IPS-11a (cell line): ENCODE results near the gene AMDHD2.

ENCODE experiments used
- H3K4me3 ChIP-seq: one replicate; pipeline ENCODE4 v1.5.1; 2013; ENCODE audit warnings: low read depth, low read length, control low read depth

Gene AMDHD2

GRCh38 chr16:2515180-2515851, 4.9 kb upstream of the AMDHD2 start:
- H3K4me3 ChIP-seq: peak overlapping the region; percentile 77

- no peak overlapping the region for H3K4me3 ChIP-seq
Measured at GRCh38 chr16:2516391-2517240, 3.6 kb upstream of the AMDHD2 start.

DNA sequence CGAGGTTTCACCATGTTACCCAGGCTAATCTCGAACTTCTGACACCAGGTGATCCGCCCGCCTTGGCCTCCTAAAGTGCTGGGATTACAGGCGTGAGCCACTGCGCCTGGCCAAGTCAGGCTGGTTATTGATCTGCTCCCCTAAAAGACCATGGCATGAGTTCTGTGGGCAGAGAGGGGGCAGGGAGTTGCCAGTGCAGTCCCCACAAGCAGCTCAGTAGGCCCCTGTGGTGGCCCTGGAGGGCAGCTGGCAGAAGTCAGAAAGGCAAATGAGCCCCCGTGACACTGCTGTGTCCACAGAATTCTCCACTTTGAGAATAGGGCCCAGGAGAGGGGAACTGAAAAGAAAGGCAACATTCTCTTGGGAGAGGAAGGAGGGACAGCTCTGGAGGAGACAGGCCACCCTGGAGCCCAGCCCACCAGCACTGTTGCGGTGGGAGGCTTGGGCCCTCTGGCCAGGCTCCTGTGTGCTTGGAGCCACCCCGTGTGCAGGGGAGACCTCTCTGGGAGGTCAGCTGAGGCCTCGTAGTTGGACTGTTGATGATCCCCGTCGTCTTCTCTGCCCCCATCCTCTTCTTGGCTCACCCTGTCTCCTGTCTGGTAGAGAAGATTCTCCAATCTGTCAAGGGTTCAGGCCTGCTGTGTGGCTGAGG, 2.1 kb upstream of the AMDHD2 start:
- no peak overlapping the region for H3K4me3 ChIP-seq

DNA sequence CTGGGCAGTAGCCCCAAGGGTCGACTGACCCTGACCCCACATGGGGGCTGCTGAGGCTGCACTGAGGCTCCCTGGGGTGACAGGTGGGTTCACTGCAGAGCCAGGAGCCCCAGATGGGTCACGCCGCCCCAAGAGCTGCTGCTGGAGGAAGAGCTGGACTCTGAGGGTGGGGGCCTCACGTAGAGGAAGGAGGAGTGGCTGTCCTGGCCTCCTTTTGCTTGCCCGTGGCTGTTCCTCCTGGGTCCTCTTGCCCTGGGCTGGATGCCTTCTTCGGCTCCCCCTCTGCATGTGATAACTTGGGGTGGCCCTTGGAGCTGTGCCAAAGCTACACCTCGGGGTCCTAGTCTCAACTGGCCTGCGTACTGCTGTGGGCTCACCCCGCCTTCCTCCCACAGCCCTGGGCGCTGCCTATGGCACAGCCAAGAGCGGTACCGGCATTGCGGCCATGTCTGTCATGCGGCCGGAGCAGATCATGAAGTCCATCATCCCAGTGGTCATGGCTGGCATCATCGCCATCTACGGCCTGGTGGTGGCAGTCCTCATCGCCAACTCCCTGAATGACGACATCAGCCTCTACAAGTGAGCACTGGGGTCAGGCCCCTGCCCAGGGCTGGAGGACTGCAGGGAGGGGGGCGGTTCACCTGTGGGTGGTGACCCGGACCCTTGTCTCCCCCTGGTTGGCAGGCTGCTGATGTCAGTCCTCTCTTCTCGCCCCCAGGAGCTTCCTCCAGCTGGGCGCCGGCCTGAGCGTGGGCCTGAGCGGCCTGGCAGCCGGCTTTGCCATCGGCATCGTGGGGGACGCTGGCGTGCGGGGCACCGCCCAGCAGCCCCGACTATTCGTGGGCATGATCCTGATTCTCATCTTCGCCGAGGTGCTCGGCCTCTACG, 1.1 kb upstream of the AMDHD2 start:
- H3K4me3 ChIP-seq: no peak overlapping the region

DNA sequence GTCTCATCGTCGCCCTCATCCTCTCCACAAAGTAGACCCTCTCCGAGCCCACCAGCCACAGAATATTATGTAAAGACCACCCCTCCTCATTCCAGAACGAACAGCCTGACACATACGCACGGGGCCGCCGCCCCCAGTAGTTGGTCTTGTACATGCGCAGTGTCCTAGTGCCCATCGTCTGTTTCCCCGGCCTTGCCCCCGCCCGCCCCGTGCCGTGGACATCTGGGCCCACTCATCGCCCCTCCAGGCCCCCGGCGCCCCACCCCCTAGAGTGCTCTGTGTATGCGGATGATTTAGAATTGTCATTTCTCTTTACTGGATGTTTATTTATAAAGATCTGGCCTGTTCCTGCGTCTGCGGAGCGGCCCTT, 475 bp upstream of the AMDHD2 start:
- no peak overlapping the region for H3K4me3 ChIP-seq

- peak overlapping the region; percentile 61 for H3K4me3 ChIP-seq
Measured at GRCh38 chr16:2520784-2521531, 787 bp downstream of the AMDHD2 start.

DNA sequence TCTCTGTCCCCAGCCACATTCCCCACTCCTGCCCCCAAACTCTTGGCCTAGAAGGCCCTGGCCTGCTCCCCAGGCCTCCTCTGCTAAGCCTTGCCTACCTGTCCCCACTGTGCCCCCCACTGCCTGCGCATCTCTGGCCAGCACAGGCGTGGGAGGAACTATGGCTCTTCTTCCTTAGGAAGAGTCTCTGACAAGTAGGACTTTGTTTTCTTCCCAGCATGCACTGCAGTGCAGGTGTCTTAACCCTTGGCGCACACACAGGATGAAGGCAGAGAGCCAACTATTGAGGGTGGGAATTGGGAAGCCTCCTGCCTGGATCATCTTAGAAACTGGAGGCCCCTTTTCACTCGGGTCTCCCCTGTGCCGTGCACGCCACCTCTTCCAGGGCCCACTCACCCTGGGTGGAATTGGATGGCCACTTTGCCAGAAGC, 3.6 kb downstream of the AMDHD2 start:
- no peak overlapping the region for H3K4me3 ChIP-seq

GRCh38 chr16:2524339-2524938, 4.3 kb downstream of the AMDHD2 start:
- H3K4me3 ChIP-seq: no peak overlapping the region

- H3K4me3 ChIP-seq: no peak overlapping the region
Measured at GRCh38 chr16:2526135-2526534, 6.0 kb downstream of the AMDHD2 start.

DNA sequence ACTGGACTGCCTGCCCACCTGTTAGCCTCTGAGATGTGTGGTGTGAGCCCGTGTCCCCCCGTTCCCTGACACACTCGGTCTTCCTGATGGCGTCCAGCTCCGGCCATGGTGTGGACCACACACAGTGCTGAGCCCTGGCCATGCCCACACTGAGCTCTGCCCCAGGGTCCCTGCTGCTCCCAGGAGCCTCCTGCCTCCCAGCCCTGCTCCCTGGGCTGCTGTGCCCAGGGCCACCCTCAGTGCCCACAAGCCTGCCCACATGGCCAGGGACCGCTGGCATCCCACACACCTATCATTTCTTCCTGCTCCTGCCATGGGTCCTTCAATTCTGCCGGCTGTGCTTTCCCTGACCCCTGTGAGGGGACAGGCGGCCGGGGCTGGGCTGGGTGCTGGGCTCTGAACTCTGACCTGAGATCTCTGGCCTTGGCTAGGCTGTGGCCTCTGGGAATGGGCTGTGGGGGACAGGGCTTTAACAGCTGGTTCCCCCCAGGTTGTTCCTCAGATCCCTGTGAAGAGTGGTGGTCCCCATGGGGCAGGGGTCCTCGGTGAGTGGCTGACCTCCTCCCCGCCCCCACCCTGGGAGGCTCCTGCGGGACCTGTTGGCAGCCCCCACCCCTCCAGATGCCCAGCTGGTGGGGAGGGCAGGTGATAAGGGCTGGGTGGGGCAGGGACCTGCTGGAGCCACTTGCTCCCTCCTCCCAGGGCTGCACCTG, 7.1 kb downstream of the AMDHD2 start:
- no peak overlapping the region for H3K4me3 ChIP-seq

DNA sequence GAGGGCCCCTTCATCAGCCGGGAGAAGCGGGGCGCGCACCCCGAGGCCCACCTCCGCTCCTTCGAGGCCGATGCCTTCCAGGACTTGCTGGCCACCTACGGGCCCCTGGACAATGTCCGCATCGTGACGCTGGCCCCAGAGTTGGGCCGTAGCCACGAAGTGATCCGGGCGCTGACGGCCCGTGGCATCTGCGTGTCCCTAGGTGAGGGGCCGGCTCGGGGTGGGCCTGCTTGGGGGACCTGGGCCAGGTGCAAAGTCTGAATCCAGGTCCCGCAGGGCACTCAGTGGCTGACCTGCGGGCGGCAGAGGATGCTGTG, 7.6 kb downstream of the AMDHD2 start:
- no peak overlapping the region for H3K4me3 ChIP-seq

- H3K4me3 ChIP-seq: no peak overlapping the region
Measured at GRCh38 chr16:2528161-2529060, 8.2 kb downstream of the AMDHD2 start.

DNA sequence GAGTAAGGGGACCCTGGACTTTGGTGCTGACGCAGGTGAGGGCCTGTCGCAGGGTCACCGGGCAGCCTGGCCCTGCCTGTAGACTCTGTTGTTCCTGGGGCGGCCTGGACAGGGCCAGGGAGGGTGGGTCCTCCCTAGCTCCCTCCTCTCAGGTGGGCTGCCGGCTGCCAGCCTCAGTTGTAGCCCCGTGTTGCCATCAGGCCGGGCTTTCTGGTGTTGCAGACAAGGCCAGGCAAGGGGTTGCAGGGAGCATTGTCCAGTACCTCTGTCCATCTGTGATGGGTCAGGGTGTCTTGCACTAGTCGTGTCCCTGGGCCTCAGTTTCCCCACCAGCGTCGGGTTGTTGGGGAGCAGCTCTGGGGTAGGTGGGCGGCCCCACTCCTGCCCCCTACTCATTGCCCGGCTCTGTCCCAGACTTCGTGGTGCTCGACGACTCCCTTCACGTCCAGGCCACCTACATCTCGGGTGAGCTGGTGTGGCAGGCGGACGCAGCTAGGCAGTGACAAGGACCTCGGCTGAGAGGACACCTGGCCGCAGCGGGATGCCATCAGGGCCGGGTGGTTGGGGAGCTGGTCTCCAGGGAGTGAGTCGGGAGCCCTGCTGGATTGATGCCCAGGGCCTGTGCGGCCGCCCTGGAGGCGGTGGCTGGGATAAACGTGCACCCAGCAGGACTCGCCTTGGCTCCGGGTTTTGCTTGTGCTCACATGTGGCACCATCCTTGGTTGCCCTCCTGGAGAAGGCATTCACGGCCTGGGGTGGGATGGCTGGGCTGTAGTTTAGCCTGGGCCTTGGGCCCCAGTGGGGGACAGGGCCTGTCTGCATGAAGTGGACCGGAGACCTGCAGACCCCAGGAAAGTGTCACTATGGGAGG, 9.1 kb downstream of the AMDHD2 start:
- no peak overlapping the region for H3K4me3 ChIP-seq

- no peak overlapping the region for H3K4me3 ChIP-seq
Measured at GRCh38 chr16:2529961-2530628, 9.9 kb downstream of the AMDHD2 start.

DNA sequence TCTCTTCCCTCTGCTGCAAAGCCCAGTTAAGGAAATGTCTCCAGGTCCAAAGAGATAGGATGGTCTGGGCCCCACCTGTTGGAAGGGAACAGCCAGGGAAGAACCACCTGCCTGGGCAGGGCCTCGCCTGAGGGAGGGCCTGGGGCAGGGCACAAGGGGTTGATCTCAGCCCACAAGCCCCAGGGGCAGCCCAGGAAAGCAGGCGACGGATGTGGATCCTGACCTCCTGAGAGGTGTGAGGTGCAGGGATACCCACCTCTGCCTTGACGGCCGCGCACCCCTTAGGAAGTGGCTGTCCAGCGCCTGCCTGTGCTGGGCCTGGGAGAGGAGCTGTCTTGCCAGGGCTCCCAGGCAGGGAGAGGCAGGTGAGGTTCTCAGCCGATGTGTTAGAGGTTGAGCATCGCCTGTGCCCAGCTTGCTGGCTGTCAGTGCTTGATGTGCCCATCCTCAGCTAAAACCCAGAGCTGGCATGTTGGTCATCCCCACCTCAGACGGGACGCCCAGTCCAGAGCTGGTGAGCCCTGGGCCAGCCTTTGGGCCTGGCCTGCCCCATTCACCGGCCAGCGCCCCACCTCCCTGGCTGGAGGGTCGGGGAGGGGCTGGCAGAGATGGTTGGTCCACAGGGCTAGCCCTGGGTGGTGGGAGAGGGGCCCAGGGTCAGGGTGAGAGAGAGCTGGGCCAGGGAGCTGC, 10.6 kb downstream of the AMDHD2 start:
- no peak overlapping the region for H3K4me3 ChIP-seq

GRCh38 chr16:2531371-2531695, 11.2 kb downstream of the AMDHD2 start, which contains the start of gene CEMP1:
TSS of gene CEMP1 (minus strand) at chr16:2531408. CDS start at chr16:2531073, 335 bp downstream.
- H3K4me3 ChIP-seq: peak within 1 kb of the TSS; percentile 55
